SK-N-SH (cell line): ENCODE measurements around the gene ZNF680.

ENCODE experiments used
- CTCF ChIP-seq: fragments of 200-600 bp; sonication (generic); IDR thresholded peaks from 2 replicates; pipeline ENCODE4 v1.6.1; 2017; ENCODE audit warnings: antibody characterized with exemption, mild to moderate bottlenecking, moderate library complexity
- EZH2phosphoT487 ChIP-seq: fragments of 200-600 bp; sonication (generic); IDR thresholded peaks from 2 replicates; pipeline ENCODE4 v1.6.1; 2017; ENCODE audit warnings: low read depth, mixed run types, mild to moderate bottlenecking, antibody characterized with exemption, moderate library complexity, borderline replicate concordance
- FOXM1 ChIP-seq: IDR thresholded peaks from 2 replicates; pipeline ENCODE4 v1.4.0; 2012; ENCODE audit warnings: low read depth, mild to moderate bottlenecking
- POLR2AphosphoS5 ChIP-seq: IDR thresholded peaks from 2 replicates; pipeline ENCODE4 v1.6.1; 2012; ENCODE audit warnings: low read depth, low read length
- ZBTB33 ChIP-seq: IDR thresholded peaks from 2 replicates; pipeline ENCODE4 v1.4.0; 2012; ENCODE audit warnings: low read depth, borderline replicate concordance

GRCh38 chr7:64611717-64612116 lies 48.8 kb upstream of the ZNF680 start:
- TF ChIP-seq POLR2AphosphoS5 (no peak), EZH2phosphoT487 (no peak), FOXM1 (no peak), CTCF (no peak), ZBTB33 (no peak)
